AG04449 (cell line): ENCODE results near the gene HMGCL.
A peak's percentile ranks its signal among the peaks of the same experiment; 100 is the strongest.

Experiments used
- CTCF ChIA-PET: fragments of 350-600 bp; formaldehyde crosslinking; extraction: SDS; loops from one replicate; lab custom pipeline; 2021; ENCODE audit warnings: antibody characterized with exemption; lab: Yijun Ruan, JAX
- POLR2A ChIA-PET: fragments of 400-600, 350-600 bp; formaldehyde crosslinking; extraction: SDS; loops from one replicate; lab custom pipeline; 2020; ENCODE audit warnings: antibody characterized with exemption, inconsistent platforms; lab: Yijun Ruan, JAX
- DNase-seq: peaks from one replicate; pipeline ENCODE4 v3.0.0-alpha.2; 2010; ENCODE audit warnings: low read depth, low spot score
- H3K4me3 ChIP-seq: 2 replicates; pipeline ENCODE4 v1.5.1; 2011; ENCODE audit warnings: low read depth, mild to moderate bottlenecking, control low read depth, low read length
- TF ChIP-seq, protein P1 (sequence below): IDR thresholded peaks from one replicate; pipeline ENCODE4 v1.5.1; 2011; ENCODE audit warnings: mild to moderate bottlenecking, moderate library complexity, low read length, control low read depth, inconsistent platforms; ENCODE audit not compliant: insufficient read depth; ENCODE audit errors: missing control alignments

HMGCL gene

DNA sequence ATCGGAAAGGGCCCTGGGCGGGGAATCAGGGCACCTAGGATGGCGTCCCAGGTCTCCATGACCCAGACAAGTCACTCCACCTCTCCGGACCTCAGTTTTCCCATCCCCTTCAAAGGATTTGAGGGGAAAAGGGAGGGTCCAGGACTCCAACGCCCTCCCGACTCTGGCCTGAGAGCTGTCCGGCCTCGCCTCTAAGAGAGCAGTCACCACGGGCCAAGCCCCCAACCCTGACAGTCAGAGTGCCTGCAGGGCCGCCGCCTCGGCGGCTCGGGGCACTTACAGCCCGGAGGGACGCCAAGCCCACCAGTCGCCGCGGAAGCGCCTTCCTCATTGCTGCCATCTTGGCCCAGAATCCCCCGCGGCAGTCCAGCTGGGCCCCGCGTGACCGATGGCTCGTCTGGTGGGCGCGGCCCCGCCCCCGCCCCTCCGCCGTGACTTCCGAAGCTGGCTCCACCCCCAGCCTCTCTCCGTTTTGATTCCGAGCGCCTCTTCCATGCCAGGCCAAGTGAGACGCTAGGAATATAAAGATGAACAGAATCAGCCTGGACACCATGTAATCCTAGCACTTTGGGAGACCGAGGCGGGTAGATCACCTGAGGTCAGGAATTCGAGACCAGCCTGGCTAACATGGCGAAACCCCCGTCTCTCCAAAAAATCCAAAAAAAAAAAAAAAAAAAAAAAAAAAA lies at the start of gene HMGCL:
HMGCL (minus strand) TSS at position 354 of the 686 bp plus-strand sequence; CDS start at position 340, 14 bp downstream.
- ChIA-PET CTCF (interaction anchor here (1.3 to 12.2 kb wide), 4 partner anchors 17 to 51 kb away, joined by 3 to 134 read pairs (median 6); no protein-coding TSS in a partner anchor), POLR2A (interaction anchor here (0.6 to 1.7 kb wide), 8 partner anchors 9 to 191 kb away, joined by 3 to 10 read pairs (median 4); partner anchors contain the start of gene GALE)
- peak; percentile 26 for DNase-seq
- TF ChIP-seq, protein P1, sequence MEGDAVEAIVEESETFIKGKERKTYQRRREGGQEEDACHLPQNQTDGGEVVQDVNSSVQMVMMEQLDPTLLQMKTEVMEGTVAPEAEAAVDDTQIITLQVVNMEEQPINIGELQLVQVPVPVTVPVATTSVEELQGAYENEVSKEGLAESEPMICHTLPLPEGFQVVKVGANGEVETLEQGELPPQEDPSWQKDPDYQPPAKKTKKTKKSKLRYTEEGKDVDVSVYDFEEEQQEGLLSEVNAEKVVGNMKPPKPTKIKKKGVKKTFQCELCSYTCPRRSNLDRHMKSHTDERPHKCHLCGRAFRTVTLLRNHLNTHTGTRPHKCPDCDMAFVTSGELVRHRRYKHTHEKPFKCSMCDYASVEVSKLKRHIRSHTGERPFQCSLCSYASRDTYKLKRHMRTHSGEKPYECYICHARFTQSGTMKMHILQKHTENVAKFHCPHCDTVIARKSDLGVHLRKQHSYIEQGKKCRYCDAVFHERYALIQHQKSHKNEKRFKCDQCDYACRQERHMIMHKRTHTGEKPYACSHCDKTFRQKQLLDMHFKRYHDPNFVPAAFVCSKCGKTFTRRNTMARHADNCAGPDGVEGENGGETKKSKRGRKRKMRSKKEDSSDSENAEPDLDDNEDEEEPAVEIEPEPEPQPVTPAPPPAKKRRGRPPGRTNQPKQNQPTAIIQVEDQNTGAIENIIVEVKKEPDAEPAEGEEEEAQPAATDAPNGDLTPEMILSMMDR, result no peak
- peak within 1 kb of the TSS; percentile 97 for H3K4me3 ChIP-seq

DNA sequence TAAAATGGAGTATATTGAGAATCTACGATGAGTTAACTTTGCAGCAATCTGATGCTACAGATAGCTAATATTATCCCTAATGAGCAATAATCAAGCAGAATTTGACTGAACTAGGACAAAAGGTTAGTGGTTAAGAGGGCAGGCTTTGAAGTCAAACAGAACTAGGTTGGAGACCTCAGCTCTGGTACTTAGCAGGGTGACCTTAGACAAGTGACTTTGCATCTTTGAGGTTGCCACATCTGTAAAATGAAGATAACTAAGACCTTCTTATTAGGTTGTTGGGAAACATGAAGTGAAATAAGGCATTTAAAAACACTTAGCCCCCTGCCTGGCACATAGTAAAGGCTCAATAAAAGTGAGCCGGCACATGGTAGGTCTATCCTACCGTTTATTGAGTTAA lies 47.2 kb upstream of the HMGCL start:
- DNase-seq, result no peak
- TF ChIP-seq, protein P1, result no peak
- ChIA-PET CTCF (no interaction called here), POLR2A (no interaction called here)
- H3K4me3 ChIP-seq, result no peak overlapping the region

DNA sequence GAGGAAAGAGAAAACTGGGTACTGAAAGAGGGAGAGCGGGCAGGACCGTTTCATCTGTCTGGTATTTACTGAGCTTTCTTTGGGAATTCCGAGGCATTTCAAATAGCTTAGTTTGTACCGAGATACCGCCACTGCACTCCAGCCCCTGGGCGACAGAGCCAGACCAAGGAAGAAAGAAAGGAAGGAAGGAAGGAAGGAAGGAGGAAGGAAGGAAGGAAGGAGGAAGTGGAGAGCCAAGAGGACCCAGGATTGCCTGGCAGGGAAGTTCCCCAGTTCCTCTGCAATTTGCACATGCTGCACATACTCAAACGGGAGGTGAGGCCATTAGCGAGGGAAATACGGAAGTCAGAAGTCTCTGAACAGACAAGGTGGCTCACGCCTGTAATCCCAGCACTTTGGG lies 43.8 kb upstream of the HMGCL start:
- DNase-seq, result no peak
- ChIA-PET POLR2A (no interaction called here), CTCF (interaction anchor here (0.6 to 5.5 kb wide), 11 partner anchors 9 to 98 kb away, joined by 3 to 27 read pairs (median 3); no protein-coding TSS in a partner anchor)
- H3K4me3 ChIP-seq, result no peak overlapping the region
- TF ChIP-seq, protein P1, result no peak

DNA sequence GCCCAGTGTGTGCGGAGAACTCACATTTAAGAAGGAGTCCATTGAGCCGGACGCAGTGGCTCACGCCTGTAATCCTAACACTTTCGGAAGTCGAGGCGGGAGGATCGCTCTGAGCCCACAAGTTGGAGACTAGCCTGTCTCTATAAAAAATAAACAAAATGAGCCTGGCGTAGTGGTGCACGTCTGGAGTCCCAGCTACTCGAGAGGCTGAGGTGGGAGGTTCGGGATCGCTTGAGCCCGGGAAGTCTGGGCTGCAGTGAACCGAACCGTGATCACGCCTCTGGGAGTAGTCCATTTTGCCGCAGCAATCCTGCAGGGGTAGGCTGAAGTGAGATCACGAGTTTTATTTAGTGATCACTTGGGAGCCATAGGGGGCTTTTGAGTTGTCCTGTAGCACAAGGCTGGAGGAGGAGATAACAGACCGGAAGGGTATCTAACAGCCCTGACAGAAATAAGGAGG lies 43.4 kb upstream of the HMGCL start:
- POLR2A ChIA-PET, result no interaction called here
- peak overlapping the region; percentile 67 for H3K4me3 ChIP-seq
- DNase-seq, result no peak

DNA sequence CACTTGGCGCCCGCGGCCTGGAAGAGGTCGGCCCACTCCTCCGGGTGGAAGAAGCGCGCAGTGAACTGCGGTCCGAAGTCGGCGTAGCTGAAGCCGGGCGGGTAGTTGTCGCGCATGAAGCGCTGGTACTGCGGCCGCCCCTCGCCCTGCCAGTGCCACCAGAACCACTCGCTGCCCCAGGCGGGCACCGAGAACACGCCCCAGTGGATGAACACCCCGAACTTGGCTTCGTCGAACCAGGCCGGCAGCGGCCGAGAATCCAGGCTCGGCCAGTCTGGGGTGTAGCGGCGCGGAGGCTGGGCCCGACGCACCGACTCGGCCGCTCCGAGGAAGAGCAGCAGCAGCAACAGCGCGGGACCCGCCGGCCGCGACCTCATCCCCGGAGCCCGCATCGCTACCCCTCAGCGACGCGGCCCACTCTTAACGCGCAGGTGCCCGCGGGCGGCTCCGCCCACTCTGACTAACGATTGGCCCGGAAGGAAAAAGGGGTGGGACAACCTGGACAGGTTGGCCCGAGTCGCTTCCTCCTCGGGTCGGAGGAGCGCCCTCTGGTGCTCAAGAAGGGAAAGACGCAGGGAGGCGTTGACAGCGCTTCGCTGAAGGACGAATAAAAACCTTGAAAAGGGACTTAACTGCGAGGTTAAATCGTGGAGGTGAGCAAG lies 42.8 kb upstream of the HMGCL start, which contains the start of gene FUCA1:
FUCA1 (minus strand) TSS at position 396 of the 662 bp plus-strand sequence; CDS start at position 392, 4 bp downstream.
- DNase-seq, result no peak
- ChIA-PET POLR2A (no interaction called here), CTCF (interaction anchor here (0.7 to 5.5 kb wide), 9 partner anchors 8 to 97 kb away, joined by 3 to 27 read pairs (median 3); no protein-coding TSS in a partner anchor)
- TF ChIP-seq, protein P1, result peak; percentile 87
- H3K4me3 ChIP-seq, result peak within 1 kb of the TSS; percentile 67

More for the DNA sequence above, 43.4 kb upstream of the HMGCL start:
- TF ChIP-seq, protein P1, result no peak
- CTCF ChIA-PET, result interaction anchor here (0.6 to 5.5 kb wide), 11 partner anchors 9 to 97 kb away, joined by 3 to 27 read pairs (median 3); no protein-coding TSS in a partner anchor
